H54 (cell line): Measurements from ENCODE around the gene NALCN.

Experiments used
- DNase-seq: peaks from one replicate; pipeline ENCODE4 v3.0.0; 2011; ENCODE audit warnings: low spot score, mixed read lengths; ENCODE audit not compliant: insufficient read length
- FAIRE-seq: peaks from 3 replicates; lab custom pipeline; 2011; peaks lifted over from hg19 to GRCh38; lab: Jason Lieb, UNC
- POLR2A ChIP-seq: IDR thresholded peaks from 2 replicates; pipeline ENCODE4 v1.6.1; 2011; ENCODE audit warnings: low read depth, mild to moderate bottlenecking, low read length

The NALCN gene

DNA sequence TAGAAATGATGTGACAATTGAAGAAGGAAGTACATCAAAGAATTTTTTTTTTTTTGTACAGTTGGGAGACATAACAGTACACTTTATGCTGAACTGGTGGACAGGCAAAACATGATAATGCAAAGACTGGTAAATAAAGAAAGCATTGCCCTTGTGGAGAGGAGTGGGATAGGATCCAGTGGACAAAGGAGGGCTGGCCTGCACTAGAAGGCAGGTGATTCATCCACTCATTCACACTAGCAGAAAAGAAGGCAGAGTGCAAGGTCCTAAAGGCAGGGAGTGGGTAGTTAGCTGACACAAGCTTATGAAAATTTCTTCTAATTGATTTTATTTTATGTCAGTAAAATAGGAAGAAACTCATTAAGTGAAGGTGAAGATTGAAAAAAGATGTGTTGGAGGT is 17.6 kb upstream of the NALCN start:
- no peak for DNase-seq
- no peak for TF ChIP-seq POLR2A
- FAIRE-seq, result peak; percentile 93

DNA sequence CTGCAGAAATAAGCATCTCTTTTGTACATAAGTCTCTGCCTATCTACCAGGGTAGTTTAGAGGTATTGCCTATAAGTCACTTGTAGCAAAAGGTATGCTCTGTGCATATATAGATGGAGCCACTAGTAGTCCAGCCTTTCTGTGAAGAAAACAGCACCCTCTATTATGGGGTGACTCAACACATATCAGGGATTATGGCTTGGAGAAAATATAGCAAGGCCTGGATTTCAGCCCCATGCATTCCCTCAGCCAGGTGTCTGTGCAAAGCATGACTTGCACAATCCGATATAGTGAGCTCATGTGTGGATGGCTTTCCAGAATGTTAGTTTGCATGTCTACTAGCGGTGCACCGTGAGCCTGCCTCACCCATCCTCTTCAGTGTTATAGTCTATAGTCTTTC is 13.4 kb upstream of the NALCN start:
- no peak for DNase-seq
- peak; percentile 94 for FAIRE-seq
- no peak for TF ChIP-seq POLR2A

DNA sequence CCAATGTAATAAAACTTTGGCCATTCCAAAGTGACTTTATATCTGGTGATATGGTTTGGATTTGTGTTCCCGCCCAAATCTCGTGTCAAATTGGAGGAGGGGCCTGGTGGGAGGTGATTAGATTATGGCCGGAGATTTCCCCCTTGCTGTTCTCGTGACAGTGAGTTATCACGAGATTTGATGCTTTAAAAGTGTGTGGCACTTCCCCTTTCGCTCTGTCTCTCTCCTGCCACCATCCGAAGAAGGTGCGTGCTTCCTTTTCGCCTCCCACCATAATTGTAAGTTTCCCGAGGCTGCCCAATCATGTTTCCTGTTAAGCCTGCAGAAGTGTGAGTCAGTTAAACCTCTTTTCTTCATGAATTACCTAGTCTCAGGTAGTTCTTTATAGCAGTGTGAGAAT is 9.3 kb upstream of the NALCN start:
- no peak for TF ChIP-seq POLR2A
- DNase-seq (no peak), FAIRE-seq (peak; percentile 57)

DNA sequence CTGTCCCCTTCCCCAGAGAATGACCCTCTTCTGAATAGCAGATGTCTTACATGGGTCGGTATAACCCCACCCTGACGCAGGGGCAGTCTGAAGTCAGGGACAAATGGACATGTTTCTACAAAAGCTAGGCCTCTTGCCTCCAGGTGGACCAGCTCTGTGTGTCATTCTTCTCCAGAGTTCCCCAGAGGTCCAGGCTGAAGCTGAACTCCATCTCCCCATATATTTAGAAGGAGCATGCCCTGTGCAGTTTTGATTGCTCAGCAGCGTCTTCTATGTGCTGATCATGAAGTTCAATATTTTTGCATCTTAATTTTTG is 8.8 kb upstream of the NALCN start:
- DNase-seq, result no peak
- FAIRE-seq, result no peak
- TF ChIP-seq POLR2A, result no peak

DNA sequence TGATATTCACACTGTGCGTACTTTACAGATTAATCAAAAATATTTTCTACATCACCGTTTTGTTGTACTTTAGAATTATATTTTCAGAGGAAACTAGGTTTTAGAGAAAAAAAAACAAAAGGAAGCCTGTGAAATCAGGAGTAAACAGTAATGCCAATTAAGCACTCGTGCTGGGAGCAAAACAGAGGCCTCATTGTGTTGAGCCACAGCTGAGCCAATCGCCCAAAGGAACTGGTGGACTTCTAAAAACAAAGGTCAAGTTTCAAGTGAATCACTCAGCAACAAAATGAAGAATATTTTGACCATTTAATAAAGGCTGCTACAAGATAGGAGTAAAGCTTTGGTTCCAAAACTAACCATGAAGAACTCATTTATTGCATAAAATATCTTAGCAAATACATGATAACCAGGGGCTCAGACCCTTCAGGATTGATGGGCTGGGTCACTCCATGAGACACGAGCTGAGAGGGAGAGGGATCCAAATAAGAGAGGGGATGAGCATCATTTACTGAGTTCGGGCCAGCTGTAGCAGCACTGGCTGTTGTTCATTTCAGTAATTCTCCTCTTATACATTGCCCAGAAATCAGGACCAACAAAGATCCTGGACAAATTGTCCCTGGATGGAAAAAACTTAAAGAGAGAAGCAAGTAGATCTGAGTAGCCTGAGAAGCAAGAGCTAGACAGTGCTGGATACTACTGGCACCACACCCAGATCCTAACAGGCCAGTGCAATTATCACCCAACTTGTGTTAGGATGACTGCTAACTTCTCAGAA is 8.3 kb upstream of the NALCN start:
- DNase-seq (no peak), FAIRE-seq (peak; percentile 98)
- no peak for TF ChIP-seq POLR2A

DNA sequence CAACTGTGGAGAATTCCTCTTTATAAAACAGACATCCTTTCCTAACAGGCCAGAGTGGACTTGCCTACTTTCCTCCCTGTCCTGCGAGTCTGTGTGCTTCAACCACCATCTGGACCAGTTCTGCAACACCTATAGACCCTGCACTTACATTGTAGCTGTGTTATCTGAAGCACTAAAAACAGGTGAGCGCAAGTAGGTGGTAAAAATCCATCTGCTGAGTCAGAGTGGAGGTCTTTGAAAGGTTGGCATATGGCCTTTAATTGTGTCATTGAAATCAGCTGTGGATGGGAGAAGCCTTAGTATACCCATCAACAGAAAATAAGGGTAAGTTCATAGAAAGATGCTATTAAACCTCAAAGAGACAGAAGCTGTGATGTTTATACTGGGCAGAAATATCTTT is 7.6 kb upstream of the NALCN start:
- DNase-seq (no peak), FAIRE-seq (no peak)
- no peak for TF ChIP-seq POLR2A

DNA sequence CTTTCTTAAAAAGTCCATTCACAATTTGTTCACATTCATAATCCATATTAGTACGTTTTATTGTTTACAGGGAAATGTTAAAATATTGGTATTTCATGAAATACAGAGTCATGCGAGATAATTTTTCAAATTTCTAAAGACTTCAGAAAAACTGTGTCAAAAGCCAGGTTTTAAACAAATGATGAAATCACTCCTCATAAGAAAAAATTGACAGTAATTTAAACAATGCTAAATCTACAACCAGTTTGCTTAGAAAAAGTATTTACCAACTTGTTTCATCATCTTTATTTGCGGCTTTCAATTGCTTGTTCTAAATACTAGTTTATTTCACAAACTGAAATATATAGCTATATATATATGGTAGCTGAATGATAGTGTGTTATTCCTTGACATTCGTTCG is 1.2 kb upstream of the NALCN start:
- TF ChIP-seq POLR2A, result no peak
- DNase-seq, result no peak
- FAIRE-seq, result no peak

DNA sequence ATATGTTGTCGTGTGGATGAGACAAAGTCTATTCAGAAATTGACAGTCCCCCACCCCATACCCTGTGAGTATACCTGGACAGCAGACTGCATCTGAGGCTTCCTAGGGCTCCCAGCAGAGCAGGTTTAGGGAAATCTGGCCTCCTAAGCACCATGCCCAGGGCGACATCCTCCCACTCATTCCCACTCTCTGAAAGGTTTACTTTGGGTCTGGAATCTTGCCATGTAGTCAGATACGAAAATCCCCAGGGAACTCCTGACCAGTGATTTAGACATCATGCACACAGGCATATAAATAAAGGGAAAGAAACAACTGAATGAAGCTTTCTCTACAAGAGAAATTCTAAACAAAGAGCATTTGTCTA is 717 bp upstream of the NALCN start:
- DNase-seq (peak; percentile 44), FAIRE-seq (peak; percentile 99)
- TF ChIP-seq POLR2A, result no peak

DNA sequence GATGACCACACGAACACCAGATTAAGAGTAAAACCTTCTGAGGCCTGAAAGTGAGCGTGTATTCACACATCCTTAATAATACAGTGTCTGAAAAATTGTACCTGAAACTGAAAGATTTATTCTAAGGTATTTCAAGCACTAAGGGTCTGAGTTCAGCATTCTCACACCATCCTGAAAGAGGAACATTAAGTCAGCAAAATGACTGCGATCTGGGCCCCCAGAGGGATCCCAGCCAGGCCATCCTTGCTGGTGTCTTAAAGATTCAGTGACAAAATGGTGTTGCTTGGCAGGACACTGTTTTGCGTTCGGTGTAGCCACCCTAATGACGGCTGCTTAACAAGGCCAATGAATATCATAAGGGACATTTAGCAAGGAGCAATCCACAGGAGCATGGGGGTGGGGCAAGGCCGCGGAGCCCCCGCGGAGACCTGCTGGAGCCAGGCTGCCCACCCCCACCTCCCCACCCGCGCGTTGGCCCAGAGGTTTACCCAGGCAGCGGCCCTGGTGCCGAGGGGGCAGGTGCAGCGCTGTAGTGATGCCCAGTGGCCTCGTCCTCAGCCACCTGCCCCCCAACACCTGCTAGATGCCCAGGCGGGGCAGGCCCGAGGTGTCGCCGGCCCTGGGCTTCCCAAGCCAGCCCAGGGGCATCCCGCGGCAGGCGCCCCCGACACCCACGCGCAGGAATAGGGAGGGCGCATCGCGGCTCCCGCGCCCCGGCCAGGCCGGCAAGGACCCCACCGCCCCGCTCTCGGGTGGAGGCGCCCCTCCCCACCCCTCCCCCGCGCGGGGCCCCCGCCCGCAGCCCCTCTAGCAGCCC is 742 bp downstream of the NALCN start:
- no peak for FAIRE-seq
- DNase-seq, result no peak
- no peak for TF ChIP-seq POLR2A

DNA sequence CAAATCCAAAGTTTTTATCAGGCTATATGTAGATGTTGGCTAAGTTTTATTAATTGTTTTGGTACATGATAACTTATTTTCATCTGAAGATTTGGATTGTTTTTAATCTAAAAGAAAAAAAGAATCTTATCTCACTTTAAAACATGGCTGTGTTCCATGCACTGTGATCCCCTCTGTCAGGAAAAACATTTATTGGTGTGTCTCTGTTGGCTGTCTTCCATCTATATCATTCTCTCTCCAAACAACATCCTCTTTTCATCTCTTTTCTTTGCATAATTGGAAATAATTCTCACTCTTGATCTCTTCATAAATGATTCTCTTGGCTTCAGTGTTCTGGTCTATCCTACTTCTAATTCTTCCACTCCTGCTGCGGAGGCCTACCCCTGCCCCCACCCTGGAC is 4.2 kb downstream of the NALCN start:
- no peak for TF ChIP-seq POLR2A
- no peak for FAIRE-seq
- no peak for DNase-seq

DNA sequence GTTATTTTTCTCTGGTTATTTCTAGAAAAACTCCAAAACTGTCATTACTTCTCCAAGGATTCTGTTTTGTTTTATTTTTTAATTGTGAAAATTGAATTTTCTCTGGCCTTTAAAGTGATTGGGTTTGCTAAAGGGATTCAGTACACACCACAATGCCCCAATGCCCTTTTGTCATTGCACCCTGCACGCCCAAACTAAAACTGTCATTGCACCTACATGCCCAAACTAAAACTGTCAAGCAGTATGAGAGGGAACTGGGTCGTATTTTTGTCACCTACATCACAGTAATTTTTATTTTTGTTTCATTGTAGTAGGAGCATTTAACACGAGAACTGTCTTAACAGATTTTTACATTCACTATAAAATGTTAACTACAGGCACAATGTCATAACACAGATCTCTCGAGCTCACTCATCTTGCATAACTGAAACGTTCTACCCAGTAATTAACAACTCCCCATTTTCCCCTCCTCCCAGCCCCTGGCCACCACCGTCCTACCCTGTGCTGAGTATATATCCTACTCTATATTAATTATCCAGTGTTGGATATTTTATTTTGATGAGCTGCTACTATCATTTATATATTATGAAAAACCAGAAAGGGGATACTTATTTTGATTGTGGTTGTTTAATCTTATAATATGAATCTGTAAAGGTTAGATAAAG is 7.2 kb downstream of the NALCN start:
- FAIRE-seq, result no peak
- DNase-seq, result no peak
- no peak for TF ChIP-seq POLR2A

DNA sequence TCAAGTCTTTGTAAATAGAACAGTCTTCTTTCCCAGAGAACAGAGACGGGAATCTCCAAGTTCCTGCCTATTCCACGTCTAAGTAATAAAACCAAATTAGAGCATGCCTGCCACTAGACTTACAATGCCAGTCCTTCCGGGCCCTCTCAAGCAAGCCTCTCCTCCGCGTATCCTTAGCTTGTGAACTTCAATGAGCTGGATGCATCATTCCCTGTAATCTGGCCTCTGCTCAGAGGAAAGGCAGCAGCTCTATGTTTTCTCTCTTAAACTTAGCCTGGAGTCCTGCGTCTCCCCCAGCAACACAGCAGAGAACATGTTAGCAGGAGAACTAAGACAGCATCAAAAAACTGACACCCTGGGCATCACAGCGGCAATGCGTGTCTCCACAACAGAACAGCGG is 8.2 kb downstream of the NALCN start:
- no peak for FAIRE-seq
- no peak for DNase-seq
- no peak for TF ChIP-seq POLR2A

DNA sequence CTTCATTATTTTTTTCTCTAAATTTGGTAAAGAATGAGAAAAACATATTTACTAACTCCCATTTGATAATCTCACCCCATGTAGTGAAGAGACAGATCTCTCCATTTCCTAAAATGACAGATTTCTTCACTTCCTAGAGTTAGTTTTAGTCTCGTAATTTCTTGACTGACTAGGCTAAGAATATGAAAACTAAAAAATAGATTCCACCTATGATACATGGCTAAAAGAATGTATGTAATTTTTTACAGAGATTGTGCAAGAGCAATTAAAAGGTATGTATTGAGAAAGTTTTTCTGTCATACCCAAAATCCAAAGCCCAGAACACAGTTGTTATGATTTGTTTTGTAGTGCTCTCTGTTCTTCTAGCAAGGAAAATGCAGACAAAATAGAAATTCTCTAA is 9.5 kb downstream of the NALCN start:
- no peak for DNase-seq
- FAIRE-seq, result no peak
- no peak for TF ChIP-seq POLR2A

DNA sequence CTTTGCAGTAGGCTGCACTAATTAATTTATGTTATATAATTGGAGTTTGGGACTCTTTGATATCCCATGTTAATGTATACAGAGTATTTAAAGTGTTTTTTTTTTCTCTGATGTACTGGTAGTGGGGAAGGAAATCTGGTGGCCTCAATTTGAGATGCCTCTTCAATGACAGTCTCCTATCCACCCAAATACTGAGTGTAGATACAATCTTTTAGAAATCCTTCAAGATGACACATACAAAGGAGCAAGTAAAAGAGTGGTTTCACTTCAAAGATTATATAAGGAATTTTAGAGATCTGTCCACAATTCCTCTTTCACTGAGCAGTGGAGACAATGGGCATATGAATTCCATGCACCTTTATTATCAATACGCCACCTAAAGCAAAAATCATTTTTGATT is 15.1 kb downstream of the NALCN start:
- TF ChIP-seq POLR2A, result no peak
- FAIRE-seq (peak; percentile 75), DNase-seq (no peak)

DNA sequence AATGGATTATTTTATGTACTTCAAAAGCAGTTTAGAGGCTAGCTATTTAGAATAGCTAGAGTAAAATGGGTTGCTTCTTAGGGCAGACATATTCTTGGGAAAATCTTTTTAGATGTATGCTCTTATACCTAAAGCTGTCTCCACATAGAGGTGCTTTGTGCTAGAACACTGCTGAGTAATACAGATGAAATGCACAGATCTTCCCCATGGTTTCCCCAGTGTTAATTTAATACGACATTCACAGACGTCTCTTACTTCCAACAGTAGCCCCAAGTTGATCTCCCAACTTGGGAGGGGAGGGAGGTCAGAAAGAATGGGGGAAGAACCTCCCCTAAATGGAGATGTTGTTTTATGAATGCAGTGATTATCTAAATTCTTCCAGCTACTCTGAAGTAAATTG is 16.9 kb downstream of the NALCN start:
- DNase-seq (no peak), FAIRE-seq (no peak)
- TF ChIP-seq POLR2A, result no peak
